Measurements from ENCODE around the gene NFKBIA. TPM values are rescaled to one million over a fixed set of nuclear protein-coding genes. Genes with fewer than 3 reads are reported as not detected.
"Not testable (repeated sequence)": the region's sequence is repeated elsewhere in the genome, so short reads cannot be mapped to it uniquely, and the experiment has no call there.

The NFKBIA gene
- 56.3 TPM for polyA plus RNA-seq (2013, experiment 1 of 2; ENCODE audit: insufficient read length)
- polyA plus RNA-seq (2013, experiment 2 of 2; ENCODE audit: insufficient read length), result 56.5 TPM

- DNase-seq, result peak; percentile 90
Observed at GRCh38 chr14:35404449-35405303, at the start of gene NFKBIA. TSS of gene NFKBIA (minus strand) at chr14:35404749. CDS start at chr14:35404644, 105 bp downstream.

- DNase-seq, result no peak
Observed at GRCh38 chr14:35446450-35446849, 41.9 kb upstream of the NFKBIA start.

GRCh38 chr14:35444104-35444503 lies 39.6 kb upstream of the NFKBIA start:
- no peak for DNase-seq

GRCh38 chr14:35441160-35441559 lies 36.6 kb upstream of the NFKBIA start:
- no peak for DNase-seq

GRCh38 chr14:35438910-35439713 lies 34.6 kb upstream of the NFKBIA start:
- no peak for DNase-seq

- not testable (repeated sequence) for DNase-seq
Observed at GRCh38 chr14:35438492-35438891, 33.9 kb upstream of the NFKBIA start.

- DNase-seq, result no peak
Observed at GRCh38 chr14:35435177-35435576, 30.6 kb upstream of the NFKBIA start.

GRCh38 chr14:35433826-35434225 lies 29.3 kb upstream of the NFKBIA start:
- DNase-seq, result no peak

- DNase-seq, result no peak
Observed at GRCh38 chr14:35430459-35431199, 26.1 kb upstream of the NFKBIA start.

- DNase-seq, result no peak
Observed at GRCh38 chr14:35429951-35430350, 25.4 kb upstream of the NFKBIA start.

- no peak for DNase-seq
Observed at GRCh38 chr14:35425850-35426249, 21.3 kb upstream of the NFKBIA start.

GRCh38 chr14:35423621-35424020 lies 19.1 kb upstream of the NFKBIA start:
- no peak for DNase-seq

GRCh38 chr14:35420036-35420811 lies 15.7 kb upstream of the NFKBIA start:
- DNase-seq, result peak; percentile 80

GRCh38 chr14:35419429-35419841 lies 14.9 kb upstream of the NFKBIA start:
- peak; percentile 53 for DNase-seq

- DNase-seq, result no peak
Observed at GRCh38 chr14:35418093-35418492, 13.5 kb upstream of the NFKBIA start.

GRCh38 chr14:35416108-35416750 lies 11.7 kb upstream of the NFKBIA start:
- DNase-seq, result no peak

- peak; percentile 39 for DNase-seq
Observed at GRCh38 chr14:35414365-35414764, 9.8 kb upstream of the NFKBIA start.

- DNase-seq, result no peak
Observed at GRCh38 chr14:35412272-35413056, 7.9 kb upstream of the NFKBIA start.

- DNase-seq, result no peak
Observed at GRCh38 chr14:35410858-35411257, 6.3 kb upstream of the NFKBIA start.

GRCh38 chr14:35409595-35409994 lies 5.0 kb upstream of the NFKBIA start:
- no peak for DNase-seq
